Measurements from ENCODE around the gene MAP6D1.
A peak's percentile ranks its signal among the peaks of the same experiment; 100 is the strongest.

The MAP6D1 gene

DNA sequence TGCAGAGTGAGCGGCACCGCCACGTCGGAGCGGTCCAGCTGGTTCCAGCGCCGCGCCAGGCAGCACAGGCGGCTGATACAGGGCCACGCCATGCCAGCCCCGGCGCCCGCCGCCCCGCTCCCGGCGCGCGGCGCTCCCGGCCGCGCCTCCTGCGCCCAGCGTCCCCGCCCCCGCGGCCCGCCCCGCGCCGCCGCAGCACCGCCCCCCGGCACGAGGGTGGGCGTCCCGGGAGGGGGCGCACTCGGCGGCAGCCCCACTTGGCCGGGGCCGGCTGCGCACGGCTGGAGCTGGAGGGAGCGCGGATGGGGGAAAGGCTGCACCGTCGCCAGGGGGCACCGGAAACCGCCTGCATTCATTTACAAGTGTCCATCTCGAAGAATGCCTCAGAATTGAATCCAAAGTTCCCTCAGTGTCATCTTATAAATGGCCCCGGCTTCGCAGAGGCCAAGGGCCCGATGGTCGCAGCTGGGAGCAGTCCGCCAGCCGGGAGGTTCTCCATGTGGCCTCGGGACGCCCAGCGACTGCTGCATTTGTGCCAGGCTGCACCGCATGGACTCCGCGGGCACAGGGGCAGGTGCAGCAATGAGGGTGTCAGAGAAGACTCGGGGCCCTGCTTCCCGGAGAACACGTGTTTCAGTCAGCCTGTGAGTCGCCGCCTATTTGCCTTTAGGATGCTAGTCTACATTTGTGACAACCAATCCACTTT, at the start of gene MAP6D1:
Gene MAP6D1 (minus strand): TSS at position 122 of the 706 bp plus-strand sequence. CDS start 30 bp downstream, at position 92.
- DNase-seq (ENCODE audit: low read depth): no peak
- peak within 1 kb of the TSS; percentile 57 for H3K4me3 ChIP-seq (ENCODE audit: low read depth, low read length)

DNA sequence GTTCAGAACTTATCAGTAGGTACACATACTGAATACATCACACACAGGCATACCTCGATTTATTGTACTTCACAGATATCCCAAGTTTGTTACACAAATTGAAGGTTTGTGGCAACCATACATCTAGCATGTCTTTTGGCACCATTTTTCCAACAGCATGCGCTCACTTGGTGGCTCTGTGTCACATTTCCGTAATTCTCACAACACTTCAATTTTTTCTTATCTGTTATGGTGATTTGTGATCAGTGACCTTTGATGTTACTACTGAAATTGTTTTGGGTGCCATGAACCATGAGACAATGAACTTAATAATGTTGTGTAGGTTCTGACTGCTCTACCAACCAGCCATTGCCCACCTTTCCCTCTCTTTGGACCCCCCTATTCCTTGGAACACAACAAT, 48.5 kb upstream of the MAP6D1 start:
- no peak for DNase-seq (ENCODE audit: low read depth)
- no peak overlapping the region for H3K4me3 ChIP-seq (ENCODE audit: low read depth, low read length)

GRCh38 chr3:183871541-183871940, 46.2 kb upstream of the MAP6D1 start:
- no peak overlapping the region for H3K4me3 ChIP-seq (ENCODE audit: low read depth, low read length)
- no peak for DNase-seq (ENCODE audit: low read depth)

DNA sequence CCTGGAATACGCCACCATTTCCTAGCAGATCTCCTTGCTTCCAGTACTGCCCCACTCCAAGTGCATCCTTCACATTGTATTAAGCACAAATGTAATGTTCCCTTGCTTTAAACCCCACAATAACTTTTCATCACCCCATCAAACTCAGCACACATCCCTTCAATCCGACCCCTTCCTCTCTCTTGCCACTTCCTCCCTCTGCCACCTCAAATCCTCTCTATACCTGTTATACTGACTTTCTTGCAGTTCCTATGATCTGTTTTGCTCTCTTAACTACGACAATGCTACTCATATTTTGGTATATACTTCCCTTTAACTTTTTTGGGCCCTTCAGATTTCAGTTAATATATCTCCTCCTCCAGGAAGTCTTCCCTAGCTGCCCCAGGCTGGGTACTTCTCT, 45.2 kb upstream of the MAP6D1 start:
- no peak for DNase-seq (ENCODE audit: low read depth)
- no peak overlapping the region for H3K4me3 ChIP-seq (ENCODE audit: low read depth, low read length)

DNA sequence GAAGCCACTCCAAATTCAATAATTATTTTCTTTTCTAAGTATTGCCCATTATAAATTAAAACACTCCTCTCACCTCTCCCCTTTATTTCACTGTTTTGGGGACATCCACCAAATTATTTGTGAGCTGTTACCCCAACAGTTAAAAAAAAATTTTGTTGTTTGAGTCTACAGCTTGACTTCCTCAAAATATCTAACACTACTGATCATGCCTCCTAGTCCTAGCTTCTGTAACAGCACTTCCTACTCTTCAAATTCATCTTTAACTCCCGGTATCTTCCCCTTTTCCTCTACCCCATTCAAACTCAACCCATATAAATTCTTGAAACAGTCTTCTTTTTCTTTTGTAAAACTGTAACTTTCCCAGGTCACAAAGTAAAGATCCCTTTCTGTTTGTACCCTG, 43.4 kb upstream of the MAP6D1 start:
- DNase-seq (ENCODE audit: low read depth): no peak
- no peak overlapping the region for H3K4me3 ChIP-seq (ENCODE audit: low read depth, low read length)

DNA sequence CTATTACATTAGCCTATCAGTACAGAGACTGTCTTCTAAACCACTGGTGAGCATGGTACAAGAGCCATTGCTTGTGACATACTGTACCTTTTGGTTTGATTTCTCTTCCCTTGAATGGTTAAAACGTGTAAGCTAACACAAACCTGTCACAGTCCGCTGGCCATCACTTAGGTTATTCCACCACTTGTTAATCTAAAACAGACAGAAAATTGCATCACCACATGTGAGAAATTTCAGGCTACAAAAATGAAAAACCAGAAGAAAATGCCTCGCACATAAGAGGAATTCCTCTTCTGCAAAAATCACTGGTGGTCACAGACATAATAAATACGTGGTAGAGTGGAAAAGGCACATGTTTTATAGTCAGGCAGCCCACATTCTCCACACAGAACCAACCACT, 37.2 kb upstream of the MAP6D1 start:
- no peak for DNase-seq (ENCODE audit: low read depth)
- no peak overlapping the region for H3K4me3 ChIP-seq (ENCODE audit: low read depth, low read length)

DNA sequence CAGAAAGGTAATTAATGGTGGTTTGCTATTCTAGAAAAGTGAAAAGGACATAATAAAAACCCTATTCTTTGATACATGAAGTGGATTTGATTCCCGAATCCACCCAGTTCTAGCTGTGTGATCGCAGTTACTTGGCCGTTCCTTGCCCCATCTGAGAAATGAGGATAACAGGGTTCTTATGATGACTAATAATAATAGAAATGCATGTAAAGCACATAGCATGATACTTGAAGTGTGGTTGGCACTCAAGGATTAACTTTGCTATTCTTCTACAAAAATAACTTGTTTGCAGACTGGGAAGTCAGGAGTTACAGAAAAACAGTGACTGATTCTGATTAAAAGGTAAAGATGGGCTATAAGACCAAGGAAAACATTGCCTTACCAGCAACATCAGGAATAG, 32.5 kb upstream of the MAP6D1 start:
- no peak overlapping the region for H3K4me3 ChIP-seq (ENCODE audit: low read depth, low read length)
- DNase-seq (ENCODE audit: low read depth): no peak

DNA sequence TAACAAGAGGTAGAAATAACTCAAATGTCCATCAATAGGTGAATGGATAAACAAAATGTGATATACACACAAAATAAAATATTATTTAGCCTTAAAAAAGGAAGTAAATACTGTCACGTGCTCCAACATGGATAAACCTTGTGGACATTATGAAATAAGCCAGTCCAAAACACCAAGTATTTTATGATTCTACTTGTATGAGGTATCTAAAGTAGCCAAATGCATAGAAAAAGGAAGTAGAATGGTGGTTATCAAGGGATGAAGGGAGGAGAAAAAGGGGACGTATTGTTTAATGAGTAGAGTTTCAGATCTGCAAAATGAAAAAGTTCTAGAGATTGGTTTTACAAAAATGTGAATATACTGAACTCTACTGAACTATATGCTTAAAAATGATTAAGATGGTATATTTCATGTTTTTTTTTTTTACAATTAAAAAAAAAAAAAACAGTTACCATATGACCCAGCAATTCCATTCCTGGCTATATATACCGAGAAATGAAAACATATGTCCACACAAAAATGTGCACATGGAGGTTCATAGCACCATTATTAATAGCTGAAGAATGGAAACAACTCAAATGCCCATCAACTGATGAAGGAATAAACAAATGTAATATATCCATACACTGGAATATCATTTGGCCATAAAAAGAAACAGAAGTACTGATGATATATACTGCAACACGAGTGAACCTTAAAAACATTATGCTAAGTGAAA, 29.1 kb upstream of the MAP6D1 start:
- DNase-seq (ENCODE audit: low read depth): no peak
- H3K4me3 ChIP-seq (ENCODE audit: low read depth, low read length): no peak overlapping the region

DNA sequence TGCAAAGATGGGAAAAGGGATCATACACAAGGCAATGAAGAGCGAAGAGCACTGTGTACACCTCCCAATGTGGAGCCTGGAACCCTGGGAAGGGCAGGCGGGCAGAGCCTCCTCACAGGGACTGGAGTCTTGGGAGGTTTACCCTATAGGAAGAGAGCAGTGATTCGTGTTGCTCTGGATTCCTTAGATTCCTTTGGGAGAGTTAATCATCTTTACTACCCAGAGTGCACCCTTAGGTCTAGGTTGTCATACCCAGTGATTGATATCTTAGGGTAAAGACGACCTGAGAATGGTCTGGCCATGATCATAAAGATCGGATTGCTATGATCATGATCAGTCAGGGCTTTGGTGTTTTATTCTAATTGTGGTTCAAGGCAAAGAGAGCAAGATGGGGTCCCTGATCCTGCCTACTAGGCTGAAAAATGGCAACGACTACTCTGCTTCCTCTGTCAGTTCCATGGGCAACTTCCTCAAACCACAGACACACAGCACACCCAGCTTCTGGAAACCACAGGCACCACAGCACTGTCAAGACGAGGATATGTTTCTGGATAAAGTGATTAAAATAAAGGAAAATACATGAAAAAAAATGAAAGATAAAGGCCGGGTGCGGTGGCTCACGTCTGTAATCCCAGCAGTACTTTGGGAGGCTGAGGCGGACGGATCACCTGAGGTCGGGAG, 20.4 kb upstream of the MAP6D1 start:
- no peak overlapping the region for H3K4me3 ChIP-seq (ENCODE audit: low read depth, low read length)
- no peak for DNase-seq (ENCODE audit: low read depth)

- no peak overlapping the region for H3K4me3 ChIP-seq (ENCODE audit: low read depth, low read length)
- no peak for DNase-seq (ENCODE audit: low read depth)
These were observed 19.7 kb upstream of the MAP6D1 start for GRCh38 chr3:183845090-183845489.

DNA sequence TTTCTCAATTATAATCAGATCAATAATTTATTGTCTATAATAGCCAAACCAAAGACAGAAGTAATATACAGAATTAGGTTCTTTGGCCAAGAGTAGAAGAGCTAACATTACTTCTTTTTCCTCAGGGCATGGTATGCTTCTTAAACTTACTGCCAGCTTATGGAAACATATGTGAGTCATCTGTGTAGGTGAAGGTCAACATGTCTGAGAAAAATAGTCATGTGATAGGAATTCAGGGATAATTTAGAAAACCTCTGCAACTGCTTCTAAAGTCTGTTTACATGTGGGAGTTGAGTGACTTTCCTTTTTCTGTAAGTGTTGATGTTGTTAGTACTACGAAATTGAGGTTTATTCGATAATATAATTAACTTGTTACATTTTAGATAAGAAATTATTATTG, 19.2 kb upstream of the MAP6D1 start:
- DNase-seq (ENCODE audit: low read depth): peak; percentile 62
- no peak overlapping the region for H3K4me3 ChIP-seq (ENCODE audit: low read depth, low read length)

GRCh38 chr3:183839751-183840150, 14.4 kb upstream of the MAP6D1 start:
- DNase-seq (ENCODE audit: low read depth): no peak
- H3K4me3 ChIP-seq (ENCODE audit: low read depth, low read length): no peak overlapping the region

DNA sequence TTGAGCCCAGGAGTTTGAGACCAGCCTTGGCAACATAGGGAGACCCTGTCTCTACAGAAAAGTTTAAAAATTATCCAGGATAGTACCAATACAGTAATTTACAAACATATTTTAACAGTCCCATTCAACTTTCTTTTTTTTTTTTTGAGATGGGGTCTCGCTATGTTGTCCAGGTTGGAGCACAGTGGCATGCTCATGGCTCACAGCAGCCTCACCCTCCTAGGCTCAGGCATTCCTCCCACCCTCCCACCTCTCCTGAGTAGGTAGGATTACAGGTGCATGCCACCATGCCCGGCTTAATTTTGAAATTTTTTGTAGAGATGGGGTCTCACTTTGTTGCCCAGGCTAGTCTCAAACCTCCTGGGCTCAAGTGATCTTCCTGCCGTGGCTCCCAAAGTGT, 12.5 kb upstream of the MAP6D1 start:
- DNase-seq (ENCODE audit: low read depth): no peak
- H3K4me3 ChIP-seq (ENCODE audit: low read depth, low read length): no peak overlapping the region

- DNase-seq (ENCODE audit: low read depth): no peak
- no peak overlapping the region for H3K4me3 ChIP-seq (ENCODE audit: low read depth, low read length)
These were observed 12.0 kb upstream of the MAP6D1 start for GRCh38 chr3:183837390-183837789.

DNA sequence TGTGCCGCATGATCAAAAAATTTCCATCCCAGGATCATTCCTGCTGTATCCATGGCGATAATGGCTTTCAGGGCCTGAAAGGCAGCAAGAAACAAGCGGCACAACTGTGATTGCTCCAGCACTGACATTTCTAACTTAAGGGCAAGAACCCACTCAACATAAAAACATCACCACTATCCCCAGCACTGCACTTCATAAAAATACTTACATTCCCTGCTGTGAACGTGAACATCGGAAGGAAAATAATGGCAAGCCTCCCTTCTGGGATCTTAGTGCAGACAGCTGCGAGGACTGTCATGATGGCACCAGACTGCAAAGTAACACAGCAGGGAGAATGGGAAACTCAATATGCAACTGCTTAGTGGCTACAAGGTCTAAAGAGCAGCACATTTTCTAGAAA, 8.1 kb upstream of the MAP6D1 start:
- no peak for DNase-seq (ENCODE audit: low read depth)
- H3K4me3 ChIP-seq (ENCODE audit: low read depth, low read length): no peak overlapping the region

DNA sequence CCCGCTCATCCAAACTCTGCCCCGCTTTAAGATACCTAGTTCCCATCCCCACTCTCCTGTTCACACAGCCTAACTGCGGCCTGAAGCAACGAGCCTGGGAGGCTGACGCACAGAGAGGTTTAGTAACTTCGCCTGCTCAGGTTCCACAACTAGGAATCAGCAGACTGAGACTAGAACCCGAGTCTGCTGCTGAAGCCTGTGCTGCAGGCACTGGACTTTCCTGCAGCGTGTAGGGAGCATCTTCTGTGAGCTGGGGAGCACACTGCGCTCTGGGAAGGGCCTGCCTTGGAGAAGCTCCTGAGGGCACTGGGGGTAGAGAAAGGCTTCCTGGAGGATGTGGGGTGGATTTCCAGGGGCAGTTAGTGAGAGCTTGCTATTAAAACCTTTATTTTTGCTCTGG, 4.8 kb upstream of the MAP6D1 start:
- H3K4me3 ChIP-seq (ENCODE audit: low read depth, low read length): no peak overlapping the region
- DNase-seq (ENCODE audit: low read depth): no peak

GRCh38 chr3:183829466-183829865, 4.1 kb upstream of the MAP6D1 start:
- no peak overlapping the region for H3K4me3 ChIP-seq (ENCODE audit: low read depth, low read length)
- DNase-seq (ENCODE audit: low read depth): no peak

GRCh38 chr3:183828538-183828870, 3.1 kb upstream of the MAP6D1 start:
- DNase-seq (ENCODE audit: low read depth): no peak
- no peak overlapping the region for H3K4me3 ChIP-seq (ENCODE audit: low read depth, low read length)

GRCh38 chr3:183827809-183828537, 2.6 kb upstream of the MAP6D1 start:
- no peak overlapping the region for H3K4me3 ChIP-seq (ENCODE audit: low read depth, low read length)
- no peak for DNase-seq (ENCODE audit: low read depth)

Data from skeletal muscle cell (primary cell).